Measurements from ENCODE around the gene RYR2.
"Not testable (repeated sequence)": the region's sequence is repeated elsewhere in the genome, so short reads cannot be mapped to it uniquely, and the experiment has no call there.

Gene RYR2

DNA sequence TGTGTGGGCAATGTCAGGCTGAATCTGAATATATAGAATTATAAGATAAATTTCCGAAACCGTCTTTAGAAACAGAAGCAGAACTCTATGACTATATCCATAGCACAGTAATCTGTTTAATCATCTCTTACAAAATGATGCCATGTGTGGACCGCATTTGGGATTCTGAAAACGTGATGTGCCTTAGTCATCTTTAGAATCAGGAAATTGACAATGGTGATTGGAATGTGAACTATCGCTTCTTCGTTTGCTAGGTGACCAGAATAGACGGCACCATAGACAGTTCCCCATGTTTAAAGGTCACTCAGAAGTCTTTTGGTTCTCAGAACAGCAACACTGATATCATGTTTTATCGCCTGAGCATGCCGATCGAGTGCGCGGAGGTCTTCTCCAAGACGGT lies 548.4 kb downstream of the RYR2 start:
- H3K4me3 ChIP-seq (ENCODE audit: low read depth, low read length), result no peak overlapping the region
- no peak for DNase-seq (ENCODE audit: low read depth)
- TF ChIP-seq, protein P1, sequence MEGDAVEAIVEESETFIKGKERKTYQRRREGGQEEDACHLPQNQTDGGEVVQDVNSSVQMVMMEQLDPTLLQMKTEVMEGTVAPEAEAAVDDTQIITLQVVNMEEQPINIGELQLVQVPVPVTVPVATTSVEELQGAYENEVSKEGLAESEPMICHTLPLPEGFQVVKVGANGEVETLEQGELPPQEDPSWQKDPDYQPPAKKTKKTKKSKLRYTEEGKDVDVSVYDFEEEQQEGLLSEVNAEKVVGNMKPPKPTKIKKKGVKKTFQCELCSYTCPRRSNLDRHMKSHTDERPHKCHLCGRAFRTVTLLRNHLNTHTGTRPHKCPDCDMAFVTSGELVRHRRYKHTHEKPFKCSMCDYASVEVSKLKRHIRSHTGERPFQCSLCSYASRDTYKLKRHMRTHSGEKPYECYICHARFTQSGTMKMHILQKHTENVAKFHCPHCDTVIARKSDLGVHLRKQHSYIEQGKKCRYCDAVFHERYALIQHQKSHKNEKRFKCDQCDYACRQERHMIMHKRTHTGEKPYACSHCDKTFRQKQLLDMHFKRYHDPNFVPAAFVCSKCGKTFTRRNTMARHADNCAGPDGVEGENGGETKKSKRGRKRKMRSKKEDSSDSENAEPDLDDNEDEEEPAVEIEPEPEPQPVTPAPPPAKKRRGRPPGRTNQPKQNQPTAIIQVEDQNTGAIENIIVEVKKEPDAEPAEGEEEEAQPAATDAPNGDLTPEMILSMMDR (IDR thresholded peaks at IDR 0.05; ENCODE audit: insufficient read depth, low read depth, low read length, missing control alignments), result no peak

GRCh38 chr1:237591353-237591752 lies 549.4 kb downstream of the RYR2 start:
- DNase-seq (ENCODE audit: low read depth), result no peak
- H3K4me3 ChIP-seq (ENCODE audit: low read depth, low read length), result no peak overlapping the region
- TF ChIP-seq, protein P1 (IDR thresholded peaks at IDR 0.05; ENCODE audit: insufficient read depth, low read depth, low read length, missing control alignments), result peak; percentile 4

GRCh38 chr1:237603036-237603568 lies 561.1 kb downstream of the RYR2 start:
- DNase-seq (ENCODE audit: low read depth), result peak; percentile 56
- H3K4me3 ChIP-seq (ENCODE audit: low read depth, low read length), result not testable (repeated sequence)

- no peak overlapping the region for H3K4me3 ChIP-seq (ENCODE audit: low read depth, low read length)
- DNase-seq (ENCODE audit: low read depth), result no peak
- TF ChIP-seq, protein P1 (IDR thresholded peaks at IDR 0.05; ENCODE audit: insufficient read depth, low read depth, low read length, missing control alignments), result no peak
Observed at GRCh38 chr1:237608433-237608832, 566.4 kb downstream of the RYR2 start.

DNA sequence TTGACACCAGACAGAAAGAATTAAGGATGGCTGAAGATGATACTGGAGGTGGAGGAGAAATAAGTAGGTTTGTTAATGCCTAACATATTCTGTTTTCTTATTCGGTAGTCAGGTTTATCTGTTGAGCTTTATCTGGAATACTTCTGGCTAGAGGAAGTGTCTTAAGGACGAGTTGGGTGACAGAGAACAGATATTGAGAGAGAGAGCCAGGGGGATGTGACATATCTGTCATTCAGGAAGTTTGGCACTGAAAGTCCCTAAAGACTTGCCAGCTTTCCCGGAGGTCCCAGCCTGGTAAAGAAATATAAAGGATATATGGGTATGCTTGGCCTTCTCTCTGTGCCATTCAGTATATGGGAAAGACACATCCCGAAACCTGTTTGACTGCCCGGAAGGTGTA lies 568.2 kb downstream of the RYR2 start:
- DNase-seq (ENCODE audit: low read depth), result no peak
- no peak overlapping the region for H3K4me3 ChIP-seq (ENCODE audit: low read depth, low read length)
- TF ChIP-seq, protein P1 (IDR thresholded peaks at IDR 0.05; ENCODE audit: insufficient read depth, low read depth, low read length, missing control alignments), result no peak

DNA sequence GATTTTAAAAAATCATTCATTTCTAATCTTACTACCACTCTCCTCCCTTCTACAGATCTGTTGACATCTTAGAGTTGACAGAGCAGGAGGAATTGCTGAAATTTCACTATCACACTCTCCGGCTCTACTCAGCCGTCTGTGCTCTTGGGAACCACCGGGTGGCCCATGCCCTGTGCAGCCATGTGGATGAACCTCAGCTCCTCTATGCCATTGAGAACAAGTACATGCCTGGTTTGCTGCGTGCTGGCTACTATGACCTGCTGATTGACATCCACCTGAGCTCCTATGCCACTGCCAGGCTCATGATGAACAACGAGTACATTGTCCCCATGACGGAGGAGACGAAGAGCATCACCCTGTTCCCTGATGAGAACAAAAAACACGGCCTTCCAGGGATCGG lies 572.0 kb downstream of the RYR2 start:
- no peak for DNase-seq (ENCODE audit: low read depth)
- H3K4me3 ChIP-seq (ENCODE audit: low read depth, low read length), result no peak overlapping the region
- TF ChIP-seq, protein P1 (IDR thresholded peaks at IDR 0.05; ENCODE audit: insufficient read depth, low read depth, low read length, missing control alignments), result no peak

- no peak overlapping the region for H3K4me3 ChIP-seq (ENCODE audit: low read depth, low read length)
- no peak for DNase-seq (ENCODE audit: low read depth)
- TF ChIP-seq, protein P1 (IDR thresholded peaks at IDR 0.05; ENCODE audit: insufficient read depth, low read depth, low read length, missing control alignments), result no peak
Observed at GRCh38 chr1:237619553-237619952, 577.6 kb downstream of the RYR2 start.
